ENCODE measurements around the gene KIF22. TPM values are rescaled to one million over a fixed set of nuclear protein-coding genes. Genes with fewer than 3 reads are reported as not detected.

KIF22 gene
- total RNA-seq, result 47.0 and 73.7 TPM in 2 replicates

DNA sequence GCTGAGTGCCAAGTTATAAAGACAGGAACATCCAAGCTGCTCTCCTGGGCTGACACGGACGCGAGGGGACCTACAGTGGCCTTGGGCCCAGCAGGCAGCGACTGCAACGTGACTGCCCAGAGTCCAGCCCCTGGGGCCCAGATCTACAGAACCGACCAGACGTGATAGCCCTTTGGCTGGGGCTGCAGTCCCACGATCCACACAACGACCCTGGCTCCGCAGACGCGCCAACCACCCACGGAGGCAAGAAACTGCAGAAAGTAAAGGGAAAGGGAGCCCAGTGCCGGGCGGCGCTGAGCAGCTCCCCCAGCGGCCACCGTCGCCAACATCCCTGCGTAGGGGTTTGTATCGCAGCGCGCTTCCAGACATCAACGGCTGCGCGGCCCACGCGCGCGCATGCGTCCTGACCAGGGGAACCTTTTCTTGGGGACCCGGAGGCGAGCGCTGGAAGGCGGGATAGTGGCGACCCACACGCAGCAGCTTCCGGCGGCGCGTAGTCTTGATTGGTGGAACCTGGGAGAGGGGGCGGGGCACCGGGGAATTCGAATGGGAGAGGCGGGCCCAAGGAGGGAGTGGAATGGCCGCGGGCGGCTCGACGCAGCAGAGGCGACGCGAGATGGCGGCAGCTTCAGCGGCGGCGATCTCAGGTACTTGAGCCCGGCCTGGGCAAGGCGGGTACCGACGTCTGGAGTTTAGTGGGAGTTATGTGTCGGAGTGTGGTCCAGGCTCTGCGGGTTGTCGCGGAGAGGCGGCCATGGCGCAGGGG, at the start of gene KIF22:
Gene KIF22 (plus strand): TSS at position 569 of the 766 bp plus-strand sequence. CDS start 9 bp downstream, at position 578.

DNA sequence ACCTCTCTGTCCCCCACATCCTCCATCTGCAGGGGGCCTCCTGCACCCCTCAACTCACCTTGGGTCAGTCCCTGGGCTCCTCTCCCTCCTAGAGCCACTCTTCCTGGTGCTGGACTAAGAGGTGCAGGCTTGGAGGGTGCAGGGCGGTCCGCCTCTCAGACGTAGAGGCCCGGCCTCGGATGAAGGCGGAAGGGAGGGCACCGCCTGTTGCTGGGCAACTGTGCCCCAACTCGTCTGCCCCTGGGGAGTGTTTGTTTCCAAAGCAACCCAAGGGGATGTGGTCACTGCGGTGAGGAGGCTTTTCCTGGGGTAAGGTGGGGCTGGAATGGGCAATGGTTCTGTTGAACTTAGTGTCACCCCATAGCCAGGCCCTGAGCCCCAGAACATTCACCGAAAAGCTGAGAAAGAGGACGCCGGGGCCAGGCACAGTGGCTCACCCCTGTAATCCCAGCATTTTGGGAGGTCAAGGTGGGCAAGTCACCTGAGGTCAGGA, 44.7 kb upstream of the KIF22 start, which contains the start of gene C16orf54:
Gene C16orf54 (minus strand): TSS at position 138 of the 493 bp plus-strand sequence. CDS start 1,039 bp downstream, outside the sequence.

DNA sequence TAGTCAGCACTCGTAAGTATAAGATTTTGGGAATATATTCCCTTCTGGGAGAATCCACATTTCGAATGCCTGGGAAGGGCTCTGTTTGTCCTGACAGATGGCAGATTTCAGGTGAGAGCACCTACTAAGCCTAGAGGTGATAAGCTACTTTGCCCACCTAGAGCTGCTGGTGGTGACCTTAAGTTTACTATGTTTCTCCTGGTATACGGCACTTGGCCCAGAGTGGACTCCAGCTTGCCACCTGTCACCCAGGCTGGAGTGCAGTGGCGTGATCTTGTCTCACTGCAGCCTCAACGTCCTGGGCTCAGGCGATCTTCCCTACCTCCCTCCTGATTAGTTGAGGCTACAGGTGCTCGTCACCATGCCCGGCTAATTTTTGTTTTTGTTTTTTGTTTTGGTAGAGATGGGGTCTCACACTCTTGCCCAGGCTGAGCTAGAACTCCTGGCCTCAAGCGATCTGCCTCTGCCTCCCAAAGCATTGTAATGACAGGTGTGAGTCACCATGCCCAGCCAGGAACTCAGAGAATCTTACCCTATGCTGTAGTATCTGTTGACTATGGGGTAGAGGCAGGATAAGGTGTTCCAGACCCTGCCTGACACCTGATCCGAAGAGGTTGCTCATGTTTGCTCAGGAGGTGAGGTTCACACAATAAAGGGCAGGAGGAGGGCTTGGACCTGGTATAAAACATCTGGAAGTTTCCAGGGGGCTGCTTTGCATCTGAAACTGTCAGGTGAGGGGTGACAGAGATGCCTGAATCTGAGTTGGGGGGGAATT, 12.8 kb upstream of the KIF22 start, which contains the start of gene ZG16:
Gene ZG16 (plus strand): TSS at position 681 of the 775 bp plus-strand sequence. CDS start 1,011 bp downstream, outside the sequence.

DNA sequence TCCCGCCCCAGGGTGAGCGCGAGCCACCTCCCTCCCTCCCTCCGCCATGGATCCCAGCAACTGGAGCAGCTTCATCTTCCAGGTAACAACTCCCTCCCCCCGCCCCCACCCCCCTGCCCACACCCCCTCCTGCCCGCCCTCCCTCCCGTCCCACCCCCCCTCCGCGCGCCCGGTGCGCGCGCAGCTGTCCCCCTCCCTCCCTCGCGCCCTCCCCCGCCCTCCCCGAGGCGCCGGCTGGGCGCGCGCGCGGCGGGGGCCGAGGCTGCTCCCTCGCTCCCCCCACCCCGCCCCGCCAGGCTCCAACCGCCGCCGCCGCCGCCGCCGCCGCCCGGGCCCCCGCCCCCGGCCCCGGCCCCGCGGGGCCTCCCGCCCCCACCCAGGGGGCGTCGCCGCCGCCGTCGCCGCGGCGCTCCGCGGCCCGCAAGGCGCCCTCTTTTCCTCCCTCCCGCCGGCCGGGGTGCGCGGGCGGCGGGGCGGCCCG, 15.6 kb downstream of the KIF22 start, which contains the start of gene MAZ:
Gene MAZ (plus strand): TSS at position 431 of the 481 bp plus-strand sequence. CDS start 173 bp downstream, outside the sequence.

DNA sequence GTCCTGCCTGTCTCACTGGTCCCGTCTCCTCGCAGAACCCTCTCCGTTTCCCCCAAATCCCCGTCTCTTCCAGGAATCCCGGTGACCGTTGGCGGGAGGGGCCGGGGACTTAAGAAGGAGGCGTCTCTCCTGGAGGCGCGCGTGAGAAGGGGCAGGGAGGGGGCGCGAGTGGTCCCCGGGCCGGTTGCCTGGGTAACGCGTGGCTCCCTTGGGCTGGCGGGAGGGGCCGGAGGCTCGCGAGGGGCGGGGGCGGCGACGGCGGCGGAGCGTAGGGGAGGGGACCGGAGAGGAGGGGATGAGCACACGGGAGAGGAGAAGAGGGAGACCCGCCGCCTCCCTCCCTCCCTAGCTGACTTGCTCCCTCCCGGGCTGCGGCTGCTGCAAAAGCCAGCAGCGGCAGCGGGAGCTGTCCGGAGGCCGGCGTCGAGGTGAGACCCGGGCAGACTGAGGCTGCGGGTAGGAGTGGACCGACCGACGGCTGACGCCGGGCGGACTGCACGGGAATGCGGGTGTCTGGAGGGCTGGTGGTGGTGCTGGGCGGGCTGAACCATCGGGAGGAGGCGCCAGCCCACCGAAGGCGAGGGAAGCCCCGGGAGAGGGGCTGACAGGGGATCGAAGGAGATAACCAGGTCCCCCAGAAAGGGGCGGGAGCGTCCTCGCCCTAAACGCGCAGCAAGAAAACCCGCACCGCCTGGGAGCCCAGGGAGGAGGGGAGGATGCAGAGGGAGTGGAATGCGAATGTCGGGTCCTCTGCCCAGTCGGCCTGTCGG, 21.5 kb downstream of the KIF22 start, which contains the start of gene PRRT2:
Gene PRRT2 (plus strand): TSS at position 298 of the 770 bp plus-strand sequence. CDS start 862 bp downstream, outside the sequence.

DNA sequence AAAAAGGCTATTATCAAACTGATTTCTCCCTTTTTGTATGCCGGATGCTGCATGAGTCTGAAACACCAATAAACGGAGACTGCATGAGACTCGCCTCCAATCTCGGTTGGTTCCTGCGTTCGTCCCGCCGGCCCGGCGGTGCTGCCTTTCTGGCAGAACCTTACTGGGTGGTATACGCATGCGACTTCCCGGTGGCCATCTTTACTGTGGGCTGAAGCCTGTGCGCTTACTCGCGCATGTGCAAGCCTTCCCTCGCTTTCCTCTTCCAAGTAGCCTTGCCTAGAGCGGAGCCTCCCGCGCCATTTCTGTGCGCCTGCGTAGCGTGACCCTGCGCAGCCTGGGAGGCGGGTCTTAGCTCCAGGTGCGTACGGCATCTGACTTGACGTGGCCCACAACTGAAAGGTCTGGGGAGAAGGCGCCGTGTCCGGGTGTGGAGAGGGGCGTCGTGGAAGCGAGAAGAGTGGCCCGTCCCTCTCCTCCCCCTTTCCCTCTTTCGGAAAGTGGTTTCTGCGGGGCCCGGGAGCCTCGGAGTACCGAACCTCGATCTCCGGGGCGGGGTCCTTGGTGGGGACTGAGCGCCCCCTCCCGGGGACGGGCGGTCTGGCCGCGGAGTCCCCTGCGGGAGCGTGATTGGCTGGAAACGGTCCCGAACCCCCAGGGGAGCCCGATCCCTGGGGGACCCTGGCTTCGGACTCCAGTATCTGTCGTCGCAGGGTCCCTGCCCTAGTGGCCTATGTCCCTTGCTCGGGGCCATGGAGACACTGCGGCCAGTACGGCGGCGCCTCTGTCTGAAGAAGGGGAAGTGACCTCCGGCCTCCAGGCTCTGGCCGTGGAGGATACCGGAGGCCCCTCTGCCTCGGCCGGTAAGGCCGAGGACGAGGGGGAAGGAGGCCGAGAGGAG, 25.5 kb downstream of the KIF22 start, which contains the start of gene PAGR1:
Gene PAGR1 (plus strand): TSS at position 360 of the 901 bp plus-strand sequence. CDS start 374 bp downstream, at position 734.

DNA sequence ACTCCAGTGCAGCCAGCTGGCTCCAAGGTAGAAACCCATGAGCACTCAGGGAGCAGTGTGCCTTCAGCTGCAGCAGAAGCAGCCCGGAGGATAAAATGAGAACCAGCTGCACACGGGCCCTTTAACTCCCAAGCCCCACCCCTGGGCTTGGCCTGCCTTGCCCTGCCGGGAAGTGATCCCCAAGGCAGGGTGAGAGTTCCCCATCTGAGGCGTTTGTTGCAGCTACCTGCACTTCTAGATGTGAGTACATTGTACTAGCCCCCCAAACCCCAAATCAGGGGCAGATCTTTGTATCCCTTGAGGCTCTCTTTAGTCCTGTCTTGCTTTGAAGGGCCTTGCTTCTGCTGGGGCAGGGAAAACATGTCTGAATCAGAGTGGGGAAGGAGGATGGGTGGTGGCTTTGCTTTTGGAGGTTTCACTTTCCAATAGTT, 29.7 kb downstream of the KIF22 start, which contains the start of gene MVP:
Gene MVP (plus strand): TSS at position 192 of the 431 bp plus-strand sequence. CDS start 10,088 bp downstream, outside the sequence.

Small RNAs within 50 kb of the gene (small RNA-seq; reads per million reads assigned to genes)
- gene AC009133.6, result not detected
- gene AC120114.4, result not detected

Other genes with a start within 250 kb of the KIF22 start
- not detected in 2 replicates for gene SPN, start 127.5 kb upstream of the KIF22 start, total RNA-seq
- gene QPRT, start 111.6 kb upstream of the KIF22 start, total RNA-seq, result 18.7 and 23.7 TPM in 2 replicates
- not detected in 2 replicates for gene C16orf54, start 44.8 kb upstream of the KIF22 start, total RNA-seq
- not detected in 2 replicates for gene ZG16, start 12.5 kb upstream of the KIF22 start, total RNA-seq
- gene MAZ, start 15.8 kb downstream of the KIF22 start, total RNA-seq, result 204 and 210 TPM in 2 replicates
- 0.39 and 0.73 TPM in 2 replicates for gene PRRT2, start 21.4 kb downstream of the KIF22 start, total RNA-seq
- gene PAGR1, start 25.4 kb downstream of the KIF22 start, total RNA-seq, result 13.6 and 19.9 TPM in 2 replicates
- gene MVP, start 29.7 kb downstream of the KIF22 start, total RNA-seq, result 246 and 329 TPM in 2 replicates
- gene CDIPT, start 72.5 kb downstream of the KIF22 start, total RNA-seq, result 57.7 and 65.4 TPM in 2 replicates
- gene SEZ6L2, start 108.8 kb downstream of the KIF22 start, total RNA-seq, result 0.73 and 0.98 TPM in 2 replicates
- gene ASPHD1, start 109.7 kb downstream of the KIF22 start, total RNA-seq, result 2.3 and 4.4 TPM in 2 replicates
- gene KCTD13, start 135.5 kb downstream of the KIF22 start, total RNA-seq, result 6.2 and 10.2 TPM in 2 replicates
- 40.7 and 53.3 TPM in 2 replicates for gene TMEM219, start 171.3 kb downstream of the KIF22 start, total RNA-seq
- gene TAOK2, start 183.1 kb downstream of the KIF22 start, total RNA-seq, result 32.3 and 42.2 TPM in 2 replicates
- gene HIRIP3, start 204.9 kb downstream of the KIF22 start, total RNA-seq, result 5.9 and 8.2 TPM in 2 replicates
- 18.7 and 21.7 TPM in 2 replicates for gene INO80E, start 205.5 kb downstream of the KIF22 start, total RNA-seq
- 0.20 and 0.37 TPM in 2 replicates for gene DOC2A, start 220.3 kb downstream of the KIF22 start, total RNA-seq
- gene C16orf92, start 232.4 kb downstream of the KIF22 start, total RNA-seq, result not detected in 2 replicates
- gene TLCD3B, start 240.5 kb downstream of the KIF22 start, total RNA-seq, result not detected in 2 replicates

Data from subcutaneous preadipocyte (primary cell).